Measurements from ENCODE around the gene CRACR2A.

Gene CRACR2A

DNA sequence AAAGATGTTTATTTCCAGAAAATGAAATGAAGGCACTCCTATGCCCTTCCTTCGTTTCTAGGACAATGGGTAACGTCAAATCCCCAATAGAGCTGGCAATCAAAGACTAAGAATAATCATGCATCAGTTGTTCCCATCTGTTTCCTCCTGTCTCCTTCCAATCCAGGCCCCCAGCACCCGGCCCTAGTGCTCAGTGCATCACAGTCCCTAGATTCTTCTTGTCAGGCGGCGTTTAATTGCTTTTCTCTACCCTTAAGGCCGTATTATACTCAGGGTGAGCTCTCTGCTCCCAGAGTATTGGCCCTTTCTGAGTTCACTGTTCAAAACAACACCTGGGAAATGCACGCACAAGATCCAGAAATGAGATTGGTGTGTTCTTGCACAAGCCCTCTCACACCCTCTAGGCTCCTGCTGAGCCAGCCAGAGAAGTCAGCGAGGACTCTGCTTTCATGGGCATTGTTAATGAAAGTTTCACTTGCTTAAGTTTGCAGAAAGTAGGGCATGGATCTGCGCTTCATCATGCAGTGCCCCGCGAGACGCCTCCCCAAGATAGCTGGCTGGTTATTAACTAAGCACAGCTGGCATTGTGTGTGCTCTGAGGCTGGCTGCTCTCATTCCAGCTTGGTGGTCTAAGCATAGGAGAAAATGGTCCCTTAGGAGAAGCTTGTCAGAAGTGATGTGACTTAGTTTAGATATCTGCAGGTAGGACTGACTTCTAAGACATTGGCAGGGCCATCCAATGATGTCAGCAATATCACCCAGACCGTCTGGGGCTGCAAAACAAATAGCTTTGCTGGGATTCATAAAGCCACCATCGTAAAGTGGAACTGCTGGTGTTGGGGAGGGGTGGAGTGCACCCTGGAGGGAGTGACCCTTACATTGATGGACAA is 28.7 kb downstream of the CRACR2A start:
- no peak for DNase-seq

DNA sequence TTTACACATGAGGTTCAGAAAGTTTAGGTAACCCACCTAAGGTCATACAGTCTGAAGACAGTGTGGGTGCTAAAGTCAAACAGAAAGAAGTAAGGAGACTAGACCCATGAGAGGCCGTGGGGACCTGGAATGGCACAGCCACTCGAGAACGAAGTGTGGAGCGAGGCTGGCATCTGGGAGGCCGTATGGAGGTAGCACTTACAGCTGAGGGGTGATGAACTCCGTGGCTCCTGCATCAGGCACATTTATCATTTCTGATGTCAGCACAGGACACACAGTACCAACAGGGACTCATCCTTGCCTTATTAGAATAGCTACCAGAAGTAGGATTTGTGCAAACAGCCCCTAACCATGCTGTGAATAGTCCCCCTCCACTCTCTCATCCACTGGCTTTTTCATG is 30.5 kb downstream of the CRACR2A start:
- DNase-seq: no peak

DNA sequence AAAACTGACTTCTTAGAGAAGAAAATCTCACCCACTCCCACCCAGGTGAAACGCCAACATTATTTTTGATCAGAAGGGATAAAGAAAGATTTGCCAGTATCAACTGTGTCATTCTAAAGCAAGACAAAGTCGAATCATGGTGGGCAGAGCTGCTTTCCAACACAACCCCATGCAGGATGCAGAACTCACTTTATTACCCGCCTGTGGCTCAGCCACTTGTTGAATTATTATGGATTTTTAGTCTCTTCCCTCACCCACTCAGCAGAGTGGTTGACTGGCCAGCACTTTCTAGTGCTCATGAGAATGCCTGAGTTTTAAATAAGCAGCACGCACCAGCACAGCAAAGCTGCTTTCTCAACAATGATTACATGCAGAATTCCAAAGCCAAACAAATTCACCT is 32.1 kb downstream of the CRACR2A start:
- DNase-seq: no peak

DNA sequence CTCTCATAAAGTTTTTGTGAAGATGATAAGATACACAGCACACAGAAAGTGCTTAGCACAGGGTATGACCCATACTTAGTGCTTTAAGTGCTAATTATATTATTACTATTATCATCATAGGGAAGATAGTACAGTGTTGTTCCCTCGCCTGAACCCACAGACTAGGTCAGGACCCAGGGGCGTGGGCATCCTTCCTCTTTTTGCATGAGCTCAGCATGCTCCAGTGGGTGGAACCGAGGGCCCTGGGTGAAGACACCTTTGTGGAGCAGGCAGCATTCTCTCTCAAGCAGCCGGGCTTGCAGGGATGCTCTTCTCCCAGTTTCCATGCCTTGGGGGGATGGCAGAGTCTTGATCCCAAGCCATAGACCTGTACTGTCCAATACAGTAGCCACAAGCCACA is 34.8 kb downstream of the CRACR2A start:
- DNase-seq: no peak

DNA sequence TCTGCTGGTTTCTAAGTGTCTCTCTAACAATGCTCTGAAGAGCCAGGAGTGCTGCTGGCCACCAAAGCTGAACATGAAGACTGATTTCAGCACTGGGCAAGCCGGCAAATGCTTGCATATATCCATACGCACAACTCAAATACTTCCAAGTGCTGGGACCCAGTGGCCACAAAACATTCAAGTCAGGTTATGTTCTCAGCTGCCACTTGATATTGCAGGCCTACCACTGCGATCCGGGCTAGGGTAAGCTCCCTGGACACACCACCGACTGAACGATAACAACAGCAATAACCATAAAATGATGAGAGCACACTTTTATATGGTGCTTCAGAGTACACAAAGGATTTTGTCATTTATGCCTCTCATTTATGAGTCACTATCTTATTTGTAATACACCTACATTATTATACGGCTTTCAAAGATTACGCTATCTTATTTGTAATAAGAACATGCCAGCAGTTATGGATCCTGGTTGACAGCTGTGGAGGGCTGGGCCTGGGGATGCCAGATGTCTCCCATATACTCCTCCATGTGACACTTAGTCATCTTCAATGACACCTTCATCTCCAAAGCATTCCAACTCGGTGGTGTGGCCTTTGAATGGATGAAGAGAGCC is 35.5 kb downstream of the CRACR2A start:
- no peak for DNase-seq

DNA sequence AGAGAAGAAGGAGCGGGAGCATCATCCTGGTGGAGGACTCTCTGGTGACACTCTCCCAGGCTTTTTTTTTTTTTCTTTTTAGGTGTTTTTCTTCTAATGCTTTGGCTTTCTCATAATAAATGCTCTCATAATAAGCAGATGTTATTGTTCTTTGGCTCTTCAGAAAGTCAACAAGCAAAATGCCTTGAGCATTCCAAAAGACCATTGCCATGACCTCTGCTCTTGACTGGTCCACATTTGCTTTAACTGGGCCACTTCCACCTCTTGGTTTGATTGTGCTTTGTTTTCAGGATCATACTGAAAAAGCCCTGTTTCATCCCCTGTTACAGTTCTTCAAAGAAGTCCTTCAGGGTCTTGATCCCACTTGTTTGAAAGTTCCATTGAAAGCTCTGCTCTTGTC is 36.9 kb downstream of the CRACR2A start:
- DNase-seq: no peak

DNA sequence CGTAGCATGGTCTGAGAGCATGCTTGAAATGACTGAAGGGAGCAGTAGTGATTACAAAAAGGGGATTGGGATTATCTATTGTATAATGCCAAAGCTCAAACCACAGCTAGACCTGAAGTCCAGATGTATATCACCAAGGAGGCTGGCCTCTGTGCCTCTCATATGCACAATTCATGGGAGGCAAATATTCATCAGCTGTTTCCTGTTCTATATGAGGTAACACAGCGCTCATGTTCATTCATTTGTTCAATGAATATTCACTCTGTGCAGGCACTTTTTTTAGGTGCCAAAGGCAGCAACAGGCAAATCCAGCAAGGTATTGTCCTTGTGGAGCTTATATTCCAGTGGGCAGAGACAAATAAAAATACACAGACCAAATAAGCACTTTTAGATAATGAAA is 39.0 kb downstream of the CRACR2A start:
- DNase-seq: no peak

DNA sequence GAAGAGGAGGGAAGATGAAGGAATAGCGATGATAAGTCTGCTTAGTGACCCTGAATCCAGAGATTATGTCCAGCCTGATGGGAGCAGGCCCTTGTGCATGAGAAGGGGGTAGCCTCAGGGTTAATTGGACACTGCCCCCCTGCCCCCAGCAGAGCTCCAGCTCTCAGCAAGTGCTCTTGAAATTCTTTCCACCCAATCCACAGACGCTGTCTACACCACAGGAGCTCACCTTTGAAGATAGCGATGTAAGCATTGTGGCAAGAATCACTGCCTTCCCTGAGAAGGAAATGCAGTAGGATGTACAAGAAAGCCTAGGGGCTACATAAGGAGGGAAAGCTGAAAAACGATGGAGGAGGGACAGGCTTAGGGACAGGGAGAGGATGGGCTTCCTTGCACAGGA is 39.4 kb downstream of the CRACR2A start:
- DNase-seq: no peak

DNA sequence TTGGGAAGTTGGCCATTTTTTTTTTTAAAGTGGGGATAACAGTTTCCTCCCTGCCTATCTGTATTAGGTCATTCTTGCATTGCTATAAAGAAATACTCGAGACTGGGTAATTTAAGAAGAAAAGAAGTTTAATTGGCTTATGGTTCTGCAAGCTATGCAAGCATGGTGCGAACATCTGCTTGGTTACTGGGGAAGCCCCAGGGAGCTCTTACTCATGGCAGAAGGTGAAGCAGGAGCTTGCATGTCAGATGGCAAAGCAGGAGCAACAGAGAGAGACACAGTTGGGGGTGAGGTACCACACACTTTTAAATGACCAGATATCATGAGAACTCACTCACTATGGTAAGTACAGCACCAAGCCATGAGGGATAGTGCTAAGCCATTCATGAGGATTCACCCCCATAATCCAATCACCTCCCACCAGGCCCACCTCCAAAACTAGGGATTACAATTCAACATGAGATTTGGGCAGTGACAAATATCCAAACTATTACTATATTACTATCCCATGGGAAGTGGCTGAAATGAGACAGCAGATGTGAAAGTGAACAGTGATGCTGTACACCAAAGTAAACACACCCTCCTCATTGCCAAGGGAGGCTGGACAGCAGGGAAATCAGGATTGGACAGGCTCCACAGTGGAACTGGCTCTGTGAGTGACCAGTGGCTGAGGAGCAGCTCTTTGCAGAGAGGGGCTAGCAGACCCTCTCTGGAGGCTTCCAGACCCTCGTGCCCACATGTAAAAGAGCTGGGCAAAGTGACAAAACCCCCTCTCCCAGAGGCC is 40.5 kb downstream of the CRACR2A start:
- no peak for DNase-seq

DNA sequence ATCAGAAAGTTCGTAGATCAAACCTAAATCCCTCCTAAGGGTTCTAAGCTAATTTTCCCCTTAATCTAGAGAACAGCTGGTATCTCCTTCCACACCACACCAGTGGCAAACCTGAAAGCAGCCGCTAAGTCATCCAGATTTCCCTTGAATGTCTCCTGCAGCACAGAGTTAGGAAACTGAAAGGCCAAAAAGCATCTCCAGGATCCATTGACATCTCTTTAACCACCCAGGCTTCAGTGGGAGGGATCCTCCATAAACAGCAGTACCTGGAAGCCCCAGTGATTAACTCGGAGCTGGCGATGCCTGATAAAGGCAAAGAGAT is 47.6 kb downstream of the CRACR2A start:
- DNase-seq: no peak

DNA sequence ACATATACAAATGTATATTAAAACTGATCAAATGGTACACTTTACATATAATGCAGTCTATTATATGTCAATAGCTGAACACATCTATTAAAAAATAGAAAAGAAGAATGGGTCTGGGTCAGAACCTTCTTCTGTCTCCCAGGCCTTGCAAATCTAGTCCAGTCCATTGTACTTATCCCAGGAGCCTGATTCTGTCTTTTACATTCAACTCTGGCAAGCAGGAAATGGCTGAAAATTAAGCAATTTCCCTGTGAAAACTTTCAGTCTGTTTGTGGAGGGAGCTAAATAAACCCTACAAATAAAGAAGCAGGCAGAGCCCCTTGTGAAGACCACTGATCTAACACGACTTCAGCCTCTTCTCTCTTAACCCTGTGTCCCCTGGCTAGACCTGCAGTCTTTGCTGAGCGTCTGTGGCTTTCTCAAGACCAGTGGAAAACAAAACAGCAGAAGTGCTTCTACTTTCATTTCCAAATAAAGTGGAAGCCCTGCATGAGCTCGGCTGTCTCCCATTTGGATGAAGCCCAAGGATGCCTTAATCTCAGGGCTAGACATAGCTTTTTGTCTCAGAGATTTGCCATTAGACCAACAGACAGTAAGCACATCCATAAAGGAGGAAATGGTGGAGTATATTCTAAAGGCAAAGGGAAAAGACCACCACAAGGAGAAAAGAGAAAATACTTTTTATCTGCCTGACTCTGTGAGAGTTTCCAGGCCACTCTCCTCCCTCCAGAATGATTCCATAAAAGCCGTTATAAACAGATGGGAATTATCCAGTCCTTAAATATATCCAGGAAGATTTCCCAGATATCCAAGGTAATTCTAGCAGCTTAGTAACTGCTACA is 48.2 kb downstream of the CRACR2A start:
- DNase-seq: peak; percentile 24

DNA sequence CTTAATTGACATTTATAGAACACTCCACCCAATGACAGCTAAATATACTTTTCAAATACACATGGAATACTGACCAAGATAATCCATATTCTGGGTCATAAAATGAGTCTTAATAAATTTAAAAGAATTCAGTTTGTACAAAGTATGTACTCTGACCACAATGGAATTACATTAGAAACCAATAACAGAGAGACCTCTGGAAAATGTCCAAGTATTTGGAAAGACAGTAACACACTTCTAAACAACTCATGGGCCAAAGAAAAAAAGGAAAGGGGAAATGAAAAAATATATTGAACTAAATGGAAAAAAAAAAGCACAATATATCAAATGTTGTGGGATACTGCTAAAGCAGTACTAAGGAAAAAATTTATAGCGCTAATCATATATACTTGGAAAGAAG is 52.0 kb downstream of the CRACR2A start:
- peak; percentile 76 for DNase-seq

DNA sequence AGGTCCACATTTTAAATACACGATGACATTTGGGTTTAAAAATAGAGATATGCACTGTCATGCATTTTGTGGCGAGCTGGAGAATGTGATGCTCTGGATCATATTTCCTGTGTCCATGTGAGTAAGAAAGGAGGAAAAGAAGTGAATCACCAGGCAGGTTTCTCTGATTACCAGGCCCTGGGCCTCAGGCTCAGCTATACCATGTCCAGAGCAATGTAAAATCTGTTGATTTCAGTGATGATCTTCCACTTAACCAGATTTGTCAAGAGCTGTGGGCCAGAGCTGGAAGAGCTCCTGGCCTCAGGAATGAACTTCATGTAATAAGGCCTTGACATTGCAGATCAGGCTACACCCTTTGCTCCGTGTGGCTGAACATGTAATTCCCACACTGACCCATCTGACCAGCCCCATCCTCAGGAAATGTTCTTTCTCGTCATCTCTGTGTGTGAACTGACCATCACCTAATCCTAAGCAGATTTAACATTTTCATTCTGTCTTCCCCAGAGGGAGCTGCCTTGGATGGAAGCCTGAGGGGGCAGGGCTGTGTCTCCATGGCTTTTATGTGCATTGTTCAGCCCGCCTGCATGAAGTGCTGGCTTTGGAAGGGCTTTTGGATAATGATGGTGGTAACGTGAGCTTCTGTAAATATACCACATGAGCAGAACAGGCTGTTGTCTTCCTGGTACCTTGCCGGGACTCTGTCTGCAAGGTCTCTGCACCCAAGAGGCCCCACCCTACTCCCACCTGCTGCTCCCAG is 54.5 kb downstream of the CRACR2A start:
- peak; percentile 96 for DNase-seq

DNA sequence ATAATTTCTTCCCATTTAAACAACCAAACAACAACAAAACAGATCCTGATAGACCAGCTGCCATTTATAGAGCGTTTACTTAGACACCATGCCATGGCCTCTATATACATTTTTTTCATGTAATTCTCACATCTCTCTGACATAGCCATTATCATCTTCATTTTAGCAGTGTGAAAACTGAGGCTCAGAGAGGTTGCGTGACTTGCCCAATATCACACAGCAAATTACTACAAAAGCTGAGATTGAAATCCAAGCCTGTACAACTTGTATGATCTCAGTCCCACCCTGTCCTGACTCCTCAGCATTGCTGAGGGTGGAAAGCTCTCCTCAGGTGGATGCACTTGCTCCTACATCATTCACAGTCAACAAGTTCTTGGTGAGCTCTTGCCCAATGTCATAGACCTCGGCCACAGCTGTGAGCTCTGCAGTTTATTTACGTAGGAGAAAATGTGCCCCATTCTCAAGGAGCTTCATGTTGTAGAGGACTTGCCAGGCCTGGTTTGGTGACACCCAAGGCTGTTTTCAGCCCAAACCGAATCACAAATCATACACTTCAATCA is 55.5 kb downstream of the CRACR2A start:
- DNase-seq: no peak

DNA sequence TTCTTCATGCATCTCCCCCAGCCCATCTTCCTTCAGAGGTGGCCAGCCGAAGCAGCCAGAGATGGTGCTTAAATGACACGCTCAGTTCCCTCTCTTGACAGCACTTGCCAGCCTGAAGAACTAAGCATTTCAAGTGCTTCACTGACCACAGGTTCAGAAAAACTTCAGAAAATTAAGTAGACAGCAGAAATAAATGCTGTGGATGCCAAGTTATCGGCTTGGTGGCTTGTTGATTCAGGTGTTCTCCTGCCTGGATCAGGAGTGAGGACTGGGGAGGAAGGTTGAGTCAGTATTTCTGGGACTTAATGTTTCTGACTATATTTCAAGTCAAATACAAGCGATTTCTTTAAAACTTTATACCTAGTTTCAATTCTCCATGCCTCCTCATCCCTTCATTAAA is 58.2 kb downstream of the CRACR2A start:
- DNase-seq: no peak

DNA sequence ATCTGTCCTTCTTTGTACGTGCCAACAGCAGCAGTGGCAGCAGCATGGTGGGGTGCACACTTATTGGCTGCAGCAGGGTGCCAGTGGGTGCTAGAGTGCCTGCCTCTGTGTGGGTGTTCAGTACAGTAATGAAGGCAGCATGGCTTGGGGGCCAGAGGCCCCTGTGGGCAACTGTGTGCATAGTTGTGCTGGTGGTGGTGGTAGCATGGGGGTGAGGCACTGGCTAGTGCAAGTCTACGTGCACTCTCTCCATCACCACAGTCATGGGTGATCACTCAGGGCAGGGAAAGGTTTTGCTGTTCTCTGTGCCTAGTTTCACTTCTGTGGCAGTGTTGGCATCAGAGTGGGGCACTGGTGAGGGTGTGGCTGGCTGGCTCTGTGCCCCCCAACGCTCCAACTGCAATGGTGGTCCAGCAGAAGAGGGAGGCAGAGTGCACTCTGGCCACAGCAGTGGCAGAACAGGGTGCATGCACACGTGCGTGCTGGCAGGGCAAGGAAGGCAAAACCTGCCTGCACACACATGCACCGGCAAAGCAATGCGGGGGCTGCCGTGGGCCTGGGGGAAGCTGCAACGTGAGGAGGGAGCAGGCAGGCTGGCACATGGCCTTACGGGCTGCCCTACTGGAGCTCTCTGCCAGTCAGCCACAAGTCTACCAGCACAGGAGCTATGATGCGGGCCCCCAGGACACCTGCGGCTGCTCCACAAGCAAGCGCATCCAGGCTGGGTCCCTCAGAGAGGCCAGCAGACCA is 60.1 kb downstream of the CRACR2A start:
- DNase-seq: no peak

DNA sequence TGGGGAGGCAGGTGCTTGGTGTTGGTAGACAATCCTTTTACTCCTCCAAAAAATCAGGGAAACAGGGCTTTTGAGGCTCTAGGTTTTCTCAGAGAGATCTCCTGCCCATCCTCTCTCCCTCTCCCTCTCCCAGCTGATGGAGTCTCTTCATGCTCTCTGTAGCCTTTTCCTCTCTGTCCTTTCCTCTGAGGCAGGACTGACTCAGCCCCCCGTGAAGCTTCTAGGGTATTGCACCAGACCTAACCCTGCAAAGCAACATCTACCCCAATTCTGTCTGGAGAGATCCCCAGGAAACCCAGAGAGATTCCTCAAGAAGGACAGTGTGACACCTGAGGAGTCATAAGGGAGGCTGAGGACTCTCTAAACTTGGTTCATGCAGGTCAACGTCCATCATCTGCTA is 66.4 kb downstream of the CRACR2A start:
- DNase-seq: no peak

DNA sequence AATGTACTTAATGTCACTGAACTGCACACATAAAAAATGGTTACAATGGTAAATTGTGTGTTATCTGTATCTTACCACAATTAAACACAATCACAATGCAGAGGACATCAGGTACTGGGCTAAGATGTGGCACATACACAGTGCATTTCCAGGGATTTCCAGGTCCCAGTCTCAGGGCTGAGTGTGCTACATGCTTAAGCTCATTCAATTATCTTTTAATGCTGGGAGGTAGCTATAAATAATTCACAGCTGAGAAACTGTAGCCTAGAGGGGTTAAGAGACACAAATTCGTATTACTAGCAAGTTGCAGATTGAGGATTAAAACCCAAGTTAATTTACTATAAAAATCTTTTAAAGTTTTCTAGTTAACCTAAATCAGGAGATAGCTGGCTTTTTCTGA is 67.1 kb downstream of the CRACR2A start:
- no peak for DNase-seq

DNA sequence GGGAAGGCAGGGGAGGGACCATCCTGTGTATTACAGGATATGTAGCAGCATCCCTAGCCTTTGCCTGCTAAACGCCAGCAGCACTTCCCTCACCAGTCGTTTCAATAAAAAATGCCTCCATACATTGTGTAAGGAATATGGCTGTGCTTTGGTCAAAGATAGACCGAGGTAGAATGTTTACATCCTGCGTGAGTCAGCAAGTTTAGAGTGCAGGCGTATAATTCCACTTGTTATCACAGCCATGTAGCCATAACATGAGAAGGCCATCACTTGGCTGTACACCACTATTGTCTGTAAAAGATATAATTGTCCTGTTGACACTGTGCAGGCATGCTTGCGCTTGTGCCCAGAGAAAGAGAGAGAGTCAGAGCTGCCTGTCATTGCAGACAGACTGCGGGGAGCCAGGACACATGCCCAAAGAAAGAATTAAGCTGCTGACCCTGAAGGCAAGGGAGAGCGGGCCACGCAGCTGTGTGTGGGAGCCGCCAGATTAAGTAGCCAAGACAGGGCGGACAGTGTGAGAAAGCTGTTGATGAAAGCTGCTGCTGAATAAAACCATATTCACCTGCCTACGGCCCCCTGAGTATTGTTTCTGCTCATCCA is 68.4 kb downstream of the CRACR2A start:
- no peak for DNase-seq

DNA sequence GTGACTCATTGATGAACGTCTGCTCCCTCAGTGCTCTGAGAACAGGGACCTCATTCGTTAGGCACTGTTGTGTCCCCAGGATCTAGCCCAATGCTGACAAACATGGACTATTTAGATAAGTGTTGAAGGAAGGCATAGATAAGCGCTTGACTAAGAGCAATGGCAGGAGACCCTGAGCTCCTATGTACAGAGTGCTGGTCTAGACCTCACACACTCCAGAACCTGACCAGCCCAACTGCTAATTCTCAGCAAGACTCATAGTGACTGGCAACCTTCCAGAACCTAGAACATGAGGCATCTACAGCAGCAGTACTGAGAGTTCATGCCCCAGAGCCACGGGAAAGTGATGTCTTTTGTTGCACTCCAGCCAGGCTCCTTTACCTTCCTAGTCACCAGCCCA is 69.2 kb downstream of the CRACR2A start:
- DNase-seq: peak; percentile 28
